Subcutaneous abdominal adipose tissue (tissue), 5 donors: ENCODE data around the gene ZNF275.
"Not testable (repeated sequence)": the region's sequence is repeated elsewhere in the genome, so short reads cannot be mapped to it uniquely, and the experiment has no call there.

Source experiments
- H3K27ac ChIP-seq: one replicate; pipeline ENCODE4 v1.7.0; 2013; ENCODE audit warnings: low read depth, mild to moderate bottlenecking, inconsistent platforms, low read length, moderate library complexity
- H3K27me3 ChIP-seq, 5 donors: one replicate each; pipeline ENCODE4 v1.7.0; 2013; ENCODE audit warnings: low read length in 5 of 5, inconsistent platforms in 1 of 5; ENCODE audit not compliant: control insufficient read depth in 5 of 5, insufficient read depth in 4 of 5
- H3K36me3 ChIP-seq, 5 donors: one replicate each; pipeline ENCODE4 v1.7.0; 2013; ENCODE audit warnings: low read length in 5 of 5; ENCODE audit not compliant: control insufficient read depth in 5 of 5, insufficient read depth in 5 of 5
- H3K4me1 ChIP-seq, 5 donors: one replicate each; pipeline ENCODE4 v1.7.0; 2013; ENCODE audit warnings: low read length in 5 of 5, mild to moderate bottlenecking in 3 of 5, moderate library complexity in 1 of 5; ENCODE audit not compliant: control insufficient read depth in 5 of 5, insufficient read depth in 5 of 5
- H3K4me3 ChIP-seq, 5 donors: one replicate each; pipeline ENCODE4 v1.7.0; 2013; ENCODE audit warnings: low read length in 5 of 5, low read depth in 1 of 5
- H3K9ac ChIP-seq, 5 donors: one replicate each; pipeline ENCODE4 v1.7.0; 2013; ENCODE audit warnings: low read length in 5 of 5, mild to moderate bottlenecking in 4 of 5, moderate library complexity in 3 of 5
- H3K9me3 ChIP-seq, 5 donors: one replicate each; pipeline ENCODE4 v1.7.0; 2013; ENCODE audit warnings: low read length in 5 of 5; ENCODE audit not compliant: control insufficient read depth in 5 of 5
- donor health status: healthy.
- donor health status: healthy.
- donor health status: healthy.
- donor health status: healthy.
- donor health status: healthy.

ZNF275 gene, protein sequence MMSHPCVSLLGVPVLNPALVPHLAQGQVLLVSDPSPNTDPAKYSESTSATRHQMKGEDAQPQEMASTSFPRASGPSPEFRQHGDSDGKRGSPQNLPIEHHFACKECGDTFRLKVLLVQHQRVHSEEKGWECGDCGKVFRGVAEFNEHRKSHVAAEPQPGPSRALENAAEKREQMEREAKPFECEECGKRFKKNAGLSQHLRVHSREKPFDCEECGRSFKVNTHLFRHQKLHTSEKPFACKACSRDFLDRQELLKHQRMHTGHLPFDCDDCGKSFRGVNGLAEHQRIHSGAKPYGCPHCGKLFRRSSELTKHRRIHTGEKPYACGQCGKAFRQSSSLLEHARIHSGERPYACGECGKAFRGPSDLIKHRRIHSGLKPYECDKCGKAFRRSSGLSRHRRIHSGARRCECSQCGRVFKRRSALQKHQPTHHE

DNA sequence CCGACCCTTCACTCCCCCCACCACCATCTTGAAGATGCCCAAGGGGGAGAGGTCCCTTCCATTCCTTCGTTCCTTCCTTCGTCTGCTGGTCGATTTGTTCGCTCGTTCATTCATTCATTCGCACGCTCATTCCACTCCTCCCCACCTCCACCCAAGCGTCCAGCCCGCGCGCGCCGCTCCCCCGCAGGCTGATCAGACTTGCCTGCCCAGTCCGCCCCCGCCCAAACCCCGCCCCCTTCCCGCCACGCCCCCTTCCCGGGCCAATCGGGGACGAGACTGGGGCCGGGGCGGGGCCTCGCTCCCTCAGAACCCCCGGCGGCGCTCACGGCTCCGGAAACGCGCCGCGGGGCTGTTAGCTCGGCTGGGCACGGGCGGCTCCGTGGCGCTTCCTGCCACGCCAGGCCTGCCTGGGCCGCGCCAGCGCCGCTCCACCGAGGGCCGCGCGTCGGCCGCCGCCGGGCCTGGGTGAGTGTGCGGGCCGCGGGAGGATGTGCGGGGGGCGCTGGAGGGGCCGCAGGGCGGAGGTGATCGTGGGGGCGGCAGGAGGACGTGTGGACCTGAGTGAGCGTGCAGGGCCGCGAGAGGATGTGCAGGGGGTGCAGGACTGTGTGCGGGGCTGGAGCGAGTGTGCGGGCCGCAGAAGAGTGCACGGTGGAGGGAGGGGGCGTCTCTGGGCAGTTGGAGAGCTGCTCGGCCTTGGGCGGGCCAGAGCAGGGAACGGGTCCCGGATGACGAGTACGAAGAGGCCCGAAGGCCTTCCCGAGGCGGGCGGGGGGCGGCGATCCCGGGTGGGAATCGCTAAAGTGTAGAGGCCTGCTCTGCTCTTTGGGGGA lies at the start of gene ZNF275:
Gene ZNF275, plus strand, starts transcription at position 333 of the 833 bp plus-strand sequence. CDS start 2,527 bp downstream, outside the sequence.
- peaks cover 0 to 5% (median 0%) of the 10 kb centered on the region in 5 donors for H3K9me3 ChIP-seq
- H3K4me1 ChIP-seq: peaks cover 0 to 22% (median 13%) of the 10 kb centered on the region in 5 donors
- H3K4me3 ChIP-seq: peak within 1 kb of the TSS; percentile 65 to 81 (median 76)
- H3K36me3 ChIP-seq: peaks cover 0 to 12% (median 6%) of the 10 kb centered on the region in 5 donors
- H3K9ac ChIP-seq: peak within 1 kb of the TSS in 4 of 5 donors; percentile 47 to 81 (median 76)
- H3K27ac ChIP-seq: peak within 1 kb of the TSS; percentile 30
- H3K27me3 ChIP-seq: peaks cover 0 to 8% (median 6%) of the 10 kb centered on the region in 5 donors

DNA sequence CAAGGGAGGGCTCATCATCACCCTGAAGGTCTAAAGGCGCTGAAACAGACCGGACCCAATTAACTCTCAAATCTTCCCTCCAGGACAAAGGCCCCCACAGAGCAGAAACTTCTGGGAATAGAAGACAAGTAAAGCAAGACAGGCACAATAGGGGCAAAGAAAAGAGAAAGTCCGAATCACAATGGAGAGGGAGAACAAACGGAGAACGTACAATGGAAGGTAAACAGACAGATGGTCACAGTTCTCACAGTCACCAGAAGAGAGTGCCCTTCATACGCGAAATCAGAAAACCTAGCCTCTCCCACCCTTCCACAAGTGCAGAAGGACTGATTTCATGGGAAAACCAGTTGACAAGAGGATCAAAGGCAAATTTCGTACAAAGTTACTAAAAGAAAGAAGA lies 48.3 kb upstream of the ZNF275 start:
- not testable (repeated sequence) for H3K36me3 ChIP-seq, H3K4me3 ChIP-seq, H3K9ac ChIP-seq, H3K9me3 ChIP-seq, H3K27ac ChIP-seq, H3K27me3 ChIP-seq, H3K4me1 ChIP-seq

DNA sequence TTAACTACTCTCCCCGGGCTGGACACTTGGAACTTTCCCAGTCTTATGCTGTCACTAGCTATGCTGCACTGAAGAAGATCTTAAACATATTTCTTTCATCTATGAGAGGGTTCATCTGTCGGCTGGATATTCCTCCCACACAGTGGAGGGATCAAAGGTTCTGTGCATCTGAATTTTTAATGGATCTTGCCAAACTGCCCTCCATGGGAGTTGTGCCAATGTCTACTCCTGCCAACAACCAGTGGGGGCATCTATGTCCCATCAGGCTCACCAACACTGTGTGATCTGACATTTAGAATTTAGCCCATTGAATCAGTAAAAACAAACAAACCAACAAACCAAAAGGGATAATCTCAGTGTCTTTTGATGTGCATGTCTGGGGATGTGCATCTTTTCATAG lies 45.1 kb upstream of the ZNF275 start:
- not testable (repeated sequence) for H3K27ac ChIP-seq, H3K27me3 ChIP-seq, H3K36me3 ChIP-seq, H3K9me3 ChIP-seq, H3K4me3 ChIP-seq, H3K9ac ChIP-seq, H3K4me1 ChIP-seq

DNA sequence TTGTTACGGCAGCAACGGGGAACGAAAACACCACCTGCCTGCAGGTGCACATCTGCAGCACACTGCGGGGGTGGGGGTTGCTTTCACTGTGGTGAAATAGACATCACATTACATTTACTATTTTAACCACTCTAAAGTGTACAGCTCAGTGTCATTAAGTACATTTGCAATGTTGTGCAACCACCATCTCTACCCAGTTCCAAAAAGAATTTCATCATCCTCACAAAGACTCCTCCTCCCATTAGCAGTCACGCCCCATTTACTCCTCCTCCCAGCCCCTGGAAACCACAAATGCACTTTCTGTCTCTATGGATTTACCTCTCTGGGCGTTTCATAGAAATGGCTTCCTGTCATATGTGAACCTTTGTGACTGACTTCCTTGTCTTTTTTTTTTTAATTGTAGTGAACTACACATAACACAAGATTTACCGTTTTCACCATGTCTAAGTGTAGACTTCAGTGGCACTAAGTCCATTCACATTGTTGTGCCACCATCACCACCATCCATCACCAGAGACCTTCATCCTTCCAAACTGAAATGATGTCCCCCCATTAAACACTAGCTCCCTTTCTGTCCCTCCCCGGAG lies 40.4 kb upstream of the ZNF275 start:
- H3K9ac ChIP-seq, H3K4me3 ChIP-seq, H3K27me3 ChIP-seq, H3K36me3 ChIP-seq, H3K4me1 ChIP-seq, H3K9me3 ChIP-seq, H3K27ac ChIP-seq: not testable (repeated sequence)

DNA sequence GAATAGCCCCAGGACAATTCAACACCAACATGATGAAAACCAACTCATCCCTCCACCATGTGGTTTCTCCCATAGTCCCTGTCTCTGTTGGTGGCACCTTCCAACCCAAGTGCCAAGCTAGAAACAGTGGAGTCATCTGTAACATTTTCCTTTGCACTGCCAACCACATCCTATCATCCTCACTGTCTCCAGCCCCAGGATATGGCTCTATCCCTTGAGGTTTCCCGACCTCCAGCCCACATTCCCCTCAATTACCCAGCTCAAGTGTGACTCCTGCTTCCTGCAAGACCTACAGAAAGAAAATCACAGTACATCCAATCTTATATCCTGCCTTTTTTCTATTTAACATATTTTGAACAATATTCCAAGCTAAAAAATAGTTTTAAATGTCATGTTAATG lies 36.6 kb upstream of the ZNF275 start:
- H3K9me3 ChIP-seq: no peaks in the 10 kb centered on the region
- peaks cover 0 to 6% (median 0%) of the 10 kb centered on the region in 5 donors for H3K27me3 ChIP-seq
- no peak overlapping the region for H3K9ac ChIP-seq
- no peak overlapping the region for H3K27ac ChIP-seq
- H3K36me3 ChIP-seq: no peaks in the 10 kb centered on the region
- no peak overlapping the region for H3K4me3 ChIP-seq
- no peaks in the 10 kb centered on the region for H3K4me1 ChIP-seq

DNA sequence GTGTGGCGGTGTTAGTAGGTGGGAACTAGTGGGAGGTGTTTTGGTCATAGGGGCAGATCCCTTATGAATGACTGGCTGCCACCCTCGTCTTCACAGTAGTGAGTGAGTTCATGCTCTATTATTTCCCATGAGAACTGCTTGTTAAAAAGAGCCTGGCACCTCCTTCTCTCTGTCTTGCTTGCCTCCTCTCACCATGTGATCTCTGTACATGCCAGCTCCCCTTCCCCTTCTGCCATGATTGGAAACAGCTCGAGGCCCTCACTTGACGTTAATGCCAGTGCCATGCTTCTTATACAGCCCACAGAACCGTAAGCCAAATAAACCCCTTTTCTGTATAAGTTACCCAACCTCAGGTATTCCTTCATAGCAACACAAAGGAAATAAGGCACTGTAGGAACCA lies 34.1 kb upstream of the ZNF275 start:
- Histone ChIP-seq H3K9ac (no peak overlapping the region), H3K9me3 (no peaks in the 10 kb centered on the region), H3K36me3 (no peaks in the 10 kb centered on the region), H3K27ac (no peak overlapping the region), H3K27me3 (peaks cover 0 to 7% (median 6%) of the 10 kb centered on the region in 5 donors), H3K4me1 (peaks cover 0 to 7% (median 0%) of the 10 kb centered on the region in 5 donors), H3K4me3 (no peak overlapping the region)

DNA sequence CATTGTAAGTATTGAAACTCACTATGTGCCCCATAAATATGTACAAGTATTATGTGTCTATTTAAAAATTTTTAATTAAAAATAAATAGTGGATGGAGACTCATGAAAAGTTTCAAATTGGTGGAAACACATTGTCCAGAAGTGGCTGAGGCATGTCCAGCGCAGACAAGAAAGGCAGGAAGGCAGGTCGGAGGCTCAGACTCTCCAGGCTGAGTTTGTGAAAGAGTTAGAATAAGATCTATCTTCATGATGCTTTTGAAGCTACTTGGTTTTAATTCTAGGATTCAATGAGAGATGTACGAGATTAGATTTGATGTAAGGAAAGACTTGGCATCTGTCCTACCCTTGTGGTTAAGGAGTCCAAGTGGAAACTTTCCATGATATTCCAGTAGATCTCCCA lies 32.2 kb upstream of the ZNF275 start:
- H3K4me1 ChIP-seq: peaks cover 0 to 7% (median 0%) of the 10 kb centered on the region in 5 donors
- H3K36me3 ChIP-seq: no peaks in the 10 kb centered on the region
- H3K9me3 ChIP-seq: no peaks in the 10 kb centered on the region
- no peak overlapping the region for H3K4me3 ChIP-seq
- H3K27me3 ChIP-seq: peaks cover 0 to 13% (median 3%) of the 10 kb centered on the region in 5 donors
- H3K27ac ChIP-seq: no peak overlapping the region
- no peak overlapping the region for H3K9ac ChIP-seq

DNA sequence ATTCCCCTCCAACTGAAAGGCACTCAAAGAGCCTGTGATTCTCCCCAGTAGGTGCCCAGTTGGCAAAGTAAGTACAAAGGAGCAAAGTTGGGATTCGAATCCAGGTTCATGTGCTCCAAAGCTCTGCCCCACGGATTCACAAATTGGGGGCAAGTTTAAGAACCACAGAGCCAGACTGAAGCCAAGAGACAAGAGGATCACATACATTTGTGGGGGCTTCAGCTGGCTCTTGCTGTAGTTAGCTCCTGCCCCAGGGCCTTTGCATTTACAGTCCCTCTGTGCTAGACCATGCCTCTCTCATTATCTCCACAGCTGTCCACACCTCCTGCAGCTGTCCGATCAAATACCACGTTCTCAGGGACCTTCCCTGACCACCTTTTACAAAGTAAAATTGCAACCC lies 31.2 kb upstream of the ZNF275 start:
- Histone ChIP-seq H3K27ac (no peak overlapping the region), H3K9ac (no peak overlapping the region), H3K27me3 (peaks cover 0 to 19% (median 5%) of the 10 kb centered on the region in 5 donors)

DNA sequence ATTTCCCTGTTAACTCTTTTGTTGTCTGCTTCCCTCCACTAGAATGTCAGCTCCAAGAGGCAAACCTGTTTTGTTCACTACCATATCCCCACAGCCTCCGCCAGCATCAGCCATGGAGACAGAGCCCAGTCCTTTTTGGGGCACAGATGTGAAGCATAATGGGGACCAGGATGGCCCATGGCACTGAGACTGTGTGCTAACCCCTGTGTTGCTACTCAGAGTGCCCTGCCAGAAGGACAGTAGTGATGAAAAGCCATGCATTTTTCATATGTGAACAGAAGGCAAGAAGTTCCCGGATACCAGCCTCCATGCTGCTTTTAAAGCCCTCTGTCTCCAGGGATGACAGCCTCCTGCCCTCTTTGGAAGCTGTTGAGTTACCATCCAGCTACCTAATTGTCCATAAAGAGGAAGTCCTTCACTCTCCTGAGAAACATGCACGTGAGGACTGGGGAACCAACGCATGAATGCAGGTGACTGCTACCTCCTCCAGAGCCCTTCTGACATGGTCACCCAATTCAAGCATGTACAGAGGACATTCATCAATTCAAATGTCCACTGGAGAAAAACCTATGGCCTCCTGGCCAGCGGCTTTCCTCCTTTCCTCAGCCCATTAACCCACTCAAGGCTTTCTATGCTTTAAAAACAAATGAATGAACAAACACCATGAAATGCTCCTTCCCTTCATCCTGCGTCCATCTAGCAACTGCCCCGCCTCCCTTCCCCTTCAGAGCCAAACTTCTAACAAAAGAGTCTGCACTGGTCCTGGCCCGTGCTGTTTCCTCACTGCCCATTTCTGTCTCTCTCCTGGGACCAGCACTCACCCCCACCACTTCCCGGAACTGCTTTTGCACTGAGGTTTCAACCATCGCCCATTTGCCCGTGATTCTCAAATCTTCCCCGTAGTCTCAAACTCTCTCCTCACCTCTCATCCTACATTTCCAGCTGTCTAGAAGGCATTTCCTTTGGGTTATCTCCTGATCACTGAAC lies 30.4 kb upstream of the ZNF275 start:
- H3K27ac ChIP-seq: no peak overlapping the region
- H3K36me3 ChIP-seq: no peaks in the 10 kb centered on the region
- no peaks in the 10 kb centered on the region for H3K9me3 ChIP-seq
- H3K4me3 ChIP-seq: no peak overlapping the region
- H3K27me3 ChIP-seq: peaks cover 0 to 22% (median 5%) of the 10 kb centered on the region in 5 donors
- peaks cover 0 to 7% (median 3%) of the 10 kb centered on the region in 5 donors for H3K4me1 ChIP-seq
- no peak overlapping the region for H3K9ac ChIP-seq

More for the DNA sequence above, 31.2 kb upstream of the ZNF275 start:
- Histone ChIP-seq H3K4me1 (peaks cover 0 to 7% (median 3%) of the 10 kb centered on the region in 5 donors), H3K4me3 (no peak overlapping the region), H3K36me3 (no peaks in the 10 kb centered on the region), H3K9me3 (no peaks in the 10 kb centered on the region)
